Measurements from ENCODE around the gene MORN1. TPM values are rescaled to one million over a fixed set of nuclear protein-coding genes. Genes with fewer than 3 reads are reported as not detected.

Gene MORN1
- total and polyA plus RNA-seq, 2 donors (not counting 3 experiments of a cell fraction or from before 2014, with no cell fraction given) = 4.3 to 6.4 TPM

DNA sequence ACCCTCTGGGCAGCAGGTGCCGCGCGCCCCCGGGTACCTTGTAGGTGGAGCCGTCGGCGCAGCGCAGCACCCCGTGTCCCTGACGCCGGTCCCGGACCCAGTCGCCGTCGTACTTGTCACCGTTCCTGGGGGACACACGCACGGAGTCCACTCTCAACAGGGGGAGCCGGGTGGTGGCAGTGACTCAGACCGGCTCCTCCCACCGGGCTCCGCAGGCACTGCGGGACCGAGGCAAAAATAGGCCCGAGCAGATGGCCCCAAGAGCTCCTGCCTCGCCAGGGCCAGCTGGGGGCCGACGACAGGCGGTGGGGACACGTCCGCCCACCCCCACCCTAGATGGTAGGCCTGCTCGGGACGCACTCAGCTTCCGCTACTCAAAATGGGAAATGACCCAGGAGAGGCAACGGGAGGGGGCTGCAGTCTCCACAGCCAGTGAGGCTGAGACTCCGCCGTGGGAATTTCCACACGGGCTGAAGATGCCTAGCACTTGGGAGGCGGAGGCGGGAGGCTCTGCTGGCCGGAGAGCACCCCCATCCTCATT, 6.3 kb downstream of the MORN1 start:
- Histone ChIP-seq H3K9ac (replicated peaks; ENCODE audit: extremely low read depth, insufficient read depth, low read length) (no peak overlapping the region), H2AFZ (ENCODE audit: low read depth, low read length) (no peak overlapping the region), H3K27ac (ENCODE audit: insufficient read depth, low read depth, low read length) (no peak overlapping the region), H3K9me3 (replicated peaks; ENCODE audit: control insufficient read depth, insufficient read depth, low read length) (no peaks in the 10 kb centered on the region), H3K4me2 (ENCODE audit: insufficient read depth, low read length) (no peak overlapping the region), H3K4me1 (ENCODE audit: control insufficient read depth, extremely low read depth, insufficient read depth, low read length) (no peaks in the 10 kb centered on the region), H3K79me2 (ENCODE audit: control insufficient read depth, insufficient read depth, low read length) (no peaks in the 10 kb centered on the region), H3K27me3 (ENCODE audit: control insufficient read depth in 2 of 2, insufficient read depth in 2 of 2, low read length in 2 of 2) (no peaks in the 10 kb centered on the region), H3K9me1 (replicated peaks; ENCODE audit: control insufficient read depth, extremely low read depth, insufficient read depth, low read length) (no peaks in the 10 kb centered on the region), H4K20me1 (replicated peaks; ENCODE audit: control insufficient read depth, extremely low read depth, insufficient read depth, low read length) (no peaks in the 10 kb centered on the region), H3K4me3 (replicated peaks in 1 of 3; ENCODE audit: insufficient read depth in 1 of 3, low read depth in 1 of 3, low read length in 3 of 3) (no peak overlapping the region), H3K36me3 (ENCODE audit: control insufficient read depth in 2 of 2, extremely low read depth in 1 of 2, insufficient read depth in 2 of 2, low read length in 2 of 2) (no peaks in the 10 kb centered on the region)
- BruUV-seq (replicated peaks) = no TSS peak
- no peak for FAIRE-seq
- ChIA-PET POLR2A (no interaction called here), CTCF (interaction anchor here (8.9 kb wide), 1 partner anchor 185 kb away, joined by 631 read pairs; the partner anchor contains the start of gene FAAP20)
- no peak for TF ChIP-seq POLR2AphosphoS5 (IDR thresholded peaks at IDR 0.05; ENCODE audit: insufficient read depth, low read depth, low read length)
- dilution Hi-C loops (cut with MboI; ENCODE audit: extremely low pct_ligation_motif_present, low sequenced_read_pairs) = no loop called here
- DNase-seq (ENCODE audit: low read depth, low spot score) = no peak
- intact Hi-C loops (cut with micrococcal nuclease) = loop anchor here (5.0 kb wide), 1 partner anchor 73 kb away; no protein-coding TSS in a partner anchor

DNA sequence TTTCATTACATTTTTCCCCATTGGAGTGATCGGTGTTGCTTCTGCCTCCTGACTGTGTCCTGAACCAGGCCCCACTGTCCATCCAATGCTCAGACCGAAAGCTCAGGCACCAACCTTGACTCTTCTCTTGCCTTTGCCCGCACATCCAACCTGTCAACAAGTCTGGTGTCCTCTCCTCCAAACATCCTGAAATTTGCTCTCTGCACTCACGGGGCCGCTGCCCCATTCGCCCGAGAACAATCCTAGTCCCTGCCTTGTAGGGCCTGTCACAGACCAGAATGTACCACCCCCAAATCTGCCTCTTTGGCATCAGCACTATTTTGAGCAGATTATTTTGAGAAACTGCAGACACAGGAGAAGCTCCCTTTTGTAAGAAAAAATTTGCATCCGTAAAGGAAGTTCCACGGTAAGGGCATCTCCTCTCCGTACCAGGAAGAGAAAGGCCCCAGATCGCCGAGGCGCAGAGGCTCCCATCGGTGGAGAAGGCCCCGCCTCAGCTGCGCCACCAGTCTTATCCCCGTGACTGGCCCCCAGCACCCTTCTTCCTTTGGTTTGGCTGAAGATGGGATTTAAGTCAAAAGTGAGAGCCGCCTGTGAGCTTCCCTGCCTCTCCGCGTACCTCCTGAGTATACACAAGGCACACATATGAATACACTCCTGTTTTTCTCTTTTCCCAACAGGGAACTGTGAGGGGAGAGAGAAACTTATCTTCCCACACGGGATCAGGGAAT, 7.1 kb downstream of the MORN1 start:
- no peak for TF ChIP-seq EZH2 (IDR thresholded peaks at IDR 0.05; ENCODE audit: borderline replicate concordance, low read depth, low read length, severe bottlenecking)
- TF ChIP-seq POLR2A (IDR thresholded peaks at IDR 0.05; ENCODE audit: low read depth, low read length) = no peak
- TF ChIP-seq POLR2AphosphoS5 (IDR thresholded peaks at IDR 0.05; ENCODE audit: insufficient read depth, low read depth, low read length) = no peak
- TF ChIP-seq MYC (IDR thresholded peaks at IDR 0.05; ENCODE audit: low read depth, low read length) = no peak
- TF ChIP-seq JUN (IDR thresholded peaks at IDR 0.05; ENCODE audit: borderline replicate concordance, insufficient read depth, insufficient read length, low read depth) = no peak
- TF ChIP-seq, protein P1, sequence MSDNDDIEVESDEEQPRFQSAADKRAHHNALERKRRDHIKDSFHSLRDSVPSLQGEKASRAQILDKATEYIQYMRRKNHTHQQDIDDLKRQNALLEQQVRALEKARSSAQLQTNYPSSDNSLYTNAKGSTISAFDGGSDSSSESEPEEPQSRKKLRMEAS (IDR thresholded peaks at IDR 0.05; ENCODE audit: insufficient read depth, insufficient read length) = no peak
- TF ChIP-seq, protein P2, sequence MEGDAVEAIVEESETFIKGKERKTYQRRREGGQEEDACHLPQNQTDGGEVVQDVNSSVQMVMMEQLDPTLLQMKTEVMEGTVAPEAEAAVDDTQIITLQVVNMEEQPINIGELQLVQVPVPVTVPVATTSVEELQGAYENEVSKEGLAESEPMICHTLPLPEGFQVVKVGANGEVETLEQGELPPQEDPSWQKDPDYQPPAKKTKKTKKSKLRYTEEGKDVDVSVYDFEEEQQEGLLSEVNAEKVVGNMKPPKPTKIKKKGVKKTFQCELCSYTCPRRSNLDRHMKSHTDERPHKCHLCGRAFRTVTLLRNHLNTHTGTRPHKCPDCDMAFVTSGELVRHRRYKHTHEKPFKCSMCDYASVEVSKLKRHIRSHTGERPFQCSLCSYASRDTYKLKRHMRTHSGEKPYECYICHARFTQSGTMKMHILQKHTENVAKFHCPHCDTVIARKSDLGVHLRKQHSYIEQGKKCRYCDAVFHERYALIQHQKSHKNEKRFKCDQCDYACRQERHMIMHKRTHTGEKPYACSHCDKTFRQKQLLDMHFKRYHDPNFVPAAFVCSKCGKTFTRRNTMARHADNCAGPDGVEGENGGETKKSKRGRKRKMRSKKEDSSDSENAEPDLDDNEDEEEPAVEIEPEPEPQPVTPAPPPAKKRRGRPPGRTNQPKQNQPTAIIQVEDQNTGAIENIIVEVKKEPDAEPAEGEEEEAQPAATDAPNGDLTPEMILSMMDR (IDR thresholded peaks at IDR 0.05; ENCODE audit: extremely low read depth in 1 of 2, insufficient read depth in 1 of 2, low read depth in 1 of 2, low read length in 2 of 2) = no peak
- no peak for TF ChIP-seq FOS (IDR thresholded peaks at IDR 0.05; ENCODE audit: borderline replicate concordance, insufficient read depth, low read length)
- H2AFZ ChIP-seq (ENCODE audit: low read depth, low read length) = no peak overlapping the region
- no peak for DNase-seq (ENCODE audit: low read depth, low spot score)
- H3K9me1 ChIP-seq (replicated peaks; ENCODE audit: control insufficient read depth, extremely low read depth, insufficient read depth, low read length) = no peaks in the 10 kb centered on the region
- H3K4me1 ChIP-seq (ENCODE audit: control insufficient read depth, extremely low read depth, insufficient read depth, low read length) = no peaks in the 10 kb centered on the region
- no peaks in the 10 kb centered on the region for H3K27me3 ChIP-seq (ENCODE audit: control insufficient read depth in 2 of 2, insufficient read depth in 2 of 2, low read length in 2 of 2)
- H3K4me2 ChIP-seq (ENCODE audit: insufficient read depth, low read length) = no peak overlapping the region
- POLR2A ChIA-PET = no interaction called here
- BruUV-seq (replicated peaks) = no TSS peak
- no peak overlapping the region for H3K9ac ChIP-seq (replicated peaks; ENCODE audit: extremely low read depth, insufficient read depth, low read length)
- H3K27ac ChIP-seq (ENCODE audit: insufficient read depth, low read depth, low read length) = no peak overlapping the region
- FAIRE-seq = no peak
- no peaks in the 10 kb centered on the region for H3K36me3 ChIP-seq (ENCODE audit: control insufficient read depth in 2 of 2, extremely low read depth in 1 of 2, insufficient read depth in 2 of 2, low read length in 2 of 2)
- H3K4me3 ChIP-seq (replicated peaks in 1 of 3; ENCODE audit: insufficient read depth in 1 of 3, low read depth in 1 of 3, low read length in 3 of 3) = no peak overlapping the region
- H3K9me3 ChIP-seq (replicated peaks; ENCODE audit: control insufficient read depth, insufficient read depth, low read length) = no peaks in the 10 kb centered on the region
- no peaks in the 10 kb centered on the region for H4K20me1 ChIP-seq (replicated peaks; ENCODE audit: control insufficient read depth, extremely low read depth, insufficient read depth, low read length)
- dilution Hi-C loops (cut with MboI; ENCODE audit: extremely low pct_ligation_motif_present, low sequenced_read_pairs) = no loop called here
- intact Hi-C loops (cut with micrococcal nuclease) = loop anchor here (5.0 kb wide), 1 partner anchor 72 kb away; no protein-coding TSS in a partner anchor
- H3K79me2 ChIP-seq (ENCODE audit: control insufficient read depth, insufficient read depth, low read length) = no peaks in the 10 kb centered on the region
- CTCF ChIA-PET = interaction anchor here (0.8 to 8.9 kb wide), 3 partner anchors 14 to 210 kb away, joined by 3 to 631 read pairs (median 5); partner anchors contain the start of gene FAAP20
